HG03558 (cell line): Measurements from ENCODE around the gene ZBTB47.

Experiments used
- ATAC-seq: cut with Tn5 transposase; IDR thresholded peaks from one replicate; pipeline ENCODE4 v1.9.1; 2021; ENCODE audit warnings: moderate number of reproducible peaks; ENCODE audit not compliant: unreplicated experiment; ENCODE audit errors: extremely low read depth

The ZBTB47 gene

GRCh38 chr3:42653560-42654330 lies at the start of gene ZBTB47:
ZBTB47 (plus strand) TSS chr3:42653697; CDS start chr3:42658356, 4,659 bp downstream.
- ATAC-seq = no peak

DNA sequence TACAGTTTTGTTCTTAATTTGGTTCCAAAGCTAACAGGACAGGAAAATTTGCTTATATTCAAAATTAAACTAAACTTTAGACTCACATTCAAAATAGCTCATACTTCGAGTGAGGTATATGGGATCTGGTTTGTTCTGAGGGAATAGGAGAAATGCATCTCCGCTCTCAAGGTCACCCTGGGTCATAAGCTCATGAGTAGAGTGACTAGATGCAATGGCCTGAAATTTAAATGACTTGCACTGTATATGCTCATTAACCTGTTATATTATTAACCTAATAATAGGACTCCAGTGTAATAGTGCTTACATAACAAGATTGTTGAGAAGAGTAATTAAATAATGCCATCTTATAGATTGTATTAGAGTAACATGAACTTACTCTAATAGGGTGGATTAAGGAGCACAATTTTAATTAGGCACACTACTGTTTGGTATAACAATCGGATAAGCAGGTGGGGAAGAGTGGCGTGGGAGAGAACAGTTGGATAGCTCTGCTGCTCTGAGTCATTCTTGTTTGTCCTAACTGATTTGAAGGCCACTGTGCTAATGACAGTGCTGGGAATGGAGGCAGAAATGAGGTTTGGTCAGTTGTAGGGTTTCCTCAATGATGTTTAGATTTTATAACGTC lies 47.8 kb upstream of the ZBTB47 start:
- ATAC-seq = no peak

- no peak for ATAC-seq
These were observed 44.9 kb upstream of the ZBTB47 start for GRCh38 chr3:42608581-42608980.

DNA sequence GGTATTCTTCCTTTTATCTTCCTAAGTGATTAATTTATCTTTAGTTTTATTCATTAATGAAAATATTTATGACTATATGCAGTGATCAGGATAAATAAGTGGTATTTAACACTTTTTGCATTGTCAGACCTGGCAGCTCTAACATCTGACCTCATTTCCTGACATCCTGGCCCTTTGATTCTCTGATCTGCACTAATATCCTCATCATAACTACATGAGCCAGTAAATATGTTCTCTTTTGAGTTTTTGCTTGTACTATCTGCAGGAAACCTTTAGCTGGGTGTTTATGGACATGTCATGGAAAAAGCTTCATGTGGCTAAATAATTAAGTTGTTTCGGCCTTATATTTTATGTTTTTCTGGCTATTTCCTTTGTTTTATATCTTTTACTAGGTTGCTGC lies 42.5 kb upstream of the ZBTB47 start:
- no peak for ATAC-seq

- ATAC-seq = no peak
These were observed 41.3 kb upstream of the ZBTB47 start for GRCh38 chr3:42612217-42612616.

DNA sequence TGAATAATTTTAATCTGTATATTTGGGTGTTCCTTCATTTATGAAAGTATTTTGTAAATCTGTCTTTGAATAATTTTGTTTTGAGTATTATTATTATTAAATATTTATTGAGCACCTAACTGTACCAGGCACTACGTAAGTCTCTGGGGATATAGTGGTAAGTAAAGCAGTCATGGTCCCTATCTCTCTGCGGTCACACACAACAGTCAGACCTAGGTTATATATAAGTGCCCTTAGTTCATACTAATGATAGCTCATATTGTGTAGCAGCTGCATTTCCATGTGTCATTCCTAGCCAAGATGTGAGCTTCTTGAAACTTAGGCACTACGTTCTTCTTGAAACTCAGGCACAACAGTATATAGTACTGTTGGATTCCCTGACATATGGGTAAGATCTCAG lies 40.6 kb upstream of the ZBTB47 start:
- no peak for ATAC-seq

- ATAC-seq = no peak
These were observed 40.0 kb upstream of the ZBTB47 start for GRCh38 chr3:42613462-42613861.

DNA sequence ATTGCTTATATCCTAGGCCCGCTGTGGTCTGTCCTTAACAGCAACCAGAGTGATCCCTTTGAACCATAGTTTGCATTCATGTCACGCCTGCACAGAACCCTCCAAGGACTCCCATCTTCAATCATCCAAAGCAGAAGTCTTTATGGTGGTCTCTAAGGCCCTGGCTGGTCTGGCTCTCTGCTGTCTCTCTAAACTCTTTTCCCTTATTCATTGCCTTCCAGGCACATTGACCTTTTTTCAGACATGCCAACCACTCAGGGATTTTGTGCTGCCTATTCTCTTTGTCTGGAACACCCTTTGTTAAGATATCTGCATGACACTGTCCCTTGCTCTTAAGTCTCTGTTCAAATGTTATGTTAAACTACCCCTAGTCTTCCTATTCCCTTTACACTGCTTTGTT lies 21.9 kb upstream of the ZBTB47 start:
- no peak for ATAC-seq

- no peak for ATAC-seq
These were observed 21.4 kb upstream of the ZBTB47 start for GRCh38 chr3:42632146-42632545.

DNA sequence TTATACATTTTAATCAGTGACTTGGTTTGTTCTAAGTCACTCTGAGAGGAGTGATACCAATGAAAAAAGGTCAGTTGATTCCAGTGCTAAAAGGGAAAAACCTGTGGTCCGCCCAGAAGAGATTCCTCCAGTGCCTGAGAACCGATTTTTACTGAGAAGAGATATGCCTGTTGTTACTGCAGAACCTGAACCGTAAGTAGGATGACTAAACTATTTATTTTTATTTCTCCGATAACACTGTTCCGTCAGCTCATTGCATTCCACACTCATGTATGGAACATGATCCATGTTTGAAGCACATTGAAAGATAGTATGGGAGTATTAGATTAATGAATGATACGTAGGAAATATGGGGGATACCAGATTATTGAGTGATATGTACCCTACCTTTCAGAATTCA lies 20.0 kb upstream of the ZBTB47 start:
- ATAC-seq = no peak

DNA sequence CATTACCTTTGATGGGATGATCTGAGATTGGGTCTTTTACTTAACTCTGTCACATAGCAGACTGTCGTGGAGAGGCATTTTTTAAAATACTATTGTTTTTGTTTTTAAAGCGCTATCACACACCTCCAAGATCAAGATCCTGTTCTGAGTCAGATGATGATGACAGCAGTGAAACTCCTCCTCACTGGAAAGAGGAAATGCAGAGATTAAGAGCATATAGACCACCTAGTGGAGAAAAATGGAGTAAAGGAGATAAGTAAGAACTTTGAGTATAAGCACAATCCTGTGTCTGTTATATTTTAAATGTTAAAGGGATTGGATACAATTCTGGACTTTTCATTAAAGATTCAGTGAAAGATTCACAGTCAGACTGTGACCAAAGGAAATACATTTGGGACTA lies 18.4 kb upstream of the ZBTB47 start:
- ATAC-seq = no peak

- ATAC-seq = no peak
These were observed 16.5 kb upstream of the ZBTB47 start for GRCh38 chr3:42637001-42637400.

DNA sequence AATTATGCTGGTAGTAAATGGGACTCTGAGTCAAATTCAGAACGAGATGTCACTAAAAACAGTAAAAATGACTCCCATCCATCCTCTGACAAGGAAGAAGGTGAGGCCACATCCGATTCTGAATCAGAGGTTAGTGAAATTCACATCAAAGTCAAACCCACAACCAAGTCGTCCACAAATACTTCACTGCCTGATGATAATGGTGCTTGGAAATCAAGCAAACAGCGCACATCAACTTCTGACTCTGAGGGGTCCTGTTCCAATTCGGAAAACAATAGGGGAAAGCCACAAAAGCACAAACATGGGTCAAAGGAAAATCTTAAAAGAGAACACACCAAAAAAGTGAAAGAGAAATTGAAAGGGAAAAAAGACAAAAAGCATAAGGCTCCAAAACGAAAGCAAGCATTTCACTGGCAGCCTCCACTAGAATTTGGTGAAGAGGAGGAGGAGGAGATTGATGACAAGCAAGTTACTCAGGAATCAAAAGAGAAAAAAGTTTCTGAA lies 15.1 kb upstream of the ZBTB47 start:
- ATAC-seq = no peak

DNA sequence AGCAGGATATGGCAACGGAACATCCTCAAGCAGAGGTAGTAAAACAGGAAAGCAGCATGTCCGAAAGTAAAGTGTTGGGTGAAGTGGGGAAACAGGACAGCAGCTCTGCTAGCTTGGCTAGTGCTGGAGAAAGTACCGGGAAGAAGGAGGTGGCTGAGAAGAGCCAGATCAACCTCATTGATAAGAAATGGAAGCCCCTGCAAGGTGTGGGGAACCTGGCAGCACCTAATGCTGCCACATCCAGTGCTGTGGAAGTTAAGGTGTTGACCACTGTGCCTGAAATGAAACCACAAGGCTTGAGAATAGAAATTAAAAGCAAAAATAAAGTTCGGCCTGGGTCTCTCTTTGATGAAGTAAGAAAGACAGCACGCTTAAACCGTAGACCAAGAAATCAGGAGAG lies 14.3 kb upstream of the ZBTB47 start:
- no peak for ATAC-seq

GRCh38 chr3:42640129-42640528 lies 13.4 kb upstream of the ZBTB47 start:
- no peak for ATAC-seq

GRCh38 chr3:42640771-42641370 lies 12.6 kb upstream of the ZBTB47 start:
- ATAC-seq = no peak

DNA sequence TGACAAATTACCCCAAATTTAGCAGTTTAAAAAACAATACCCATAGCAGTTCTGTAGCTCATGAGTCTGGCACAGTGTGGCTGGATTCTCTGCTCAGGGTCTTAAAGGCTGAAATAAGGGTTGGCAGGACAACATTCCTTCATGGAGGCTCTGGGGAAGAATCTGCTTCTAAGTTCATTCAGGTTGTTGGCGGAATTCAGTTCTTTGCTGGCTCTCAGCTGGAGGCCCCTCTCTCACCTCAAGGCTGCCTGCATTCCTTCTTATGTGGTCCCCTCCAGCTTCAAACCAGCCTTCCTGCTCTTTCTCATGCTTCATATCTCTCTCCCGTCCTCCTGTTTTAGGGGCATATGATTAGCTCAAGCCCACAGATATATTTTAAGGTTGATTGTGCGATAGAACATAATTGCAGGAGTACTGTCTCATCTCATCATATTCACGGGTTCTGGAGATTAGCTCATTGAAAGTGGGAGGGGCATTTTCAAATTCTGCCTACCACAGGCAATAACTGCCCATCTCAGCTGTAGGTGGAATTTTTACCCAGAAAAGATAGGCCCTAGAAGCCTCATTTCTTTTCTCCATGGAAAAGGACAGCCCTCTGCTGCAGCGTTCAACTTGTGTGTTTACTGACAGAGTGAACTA lies 5.6 kb upstream of the ZBTB47 start:
- ATAC-seq = no peak

DNA sequence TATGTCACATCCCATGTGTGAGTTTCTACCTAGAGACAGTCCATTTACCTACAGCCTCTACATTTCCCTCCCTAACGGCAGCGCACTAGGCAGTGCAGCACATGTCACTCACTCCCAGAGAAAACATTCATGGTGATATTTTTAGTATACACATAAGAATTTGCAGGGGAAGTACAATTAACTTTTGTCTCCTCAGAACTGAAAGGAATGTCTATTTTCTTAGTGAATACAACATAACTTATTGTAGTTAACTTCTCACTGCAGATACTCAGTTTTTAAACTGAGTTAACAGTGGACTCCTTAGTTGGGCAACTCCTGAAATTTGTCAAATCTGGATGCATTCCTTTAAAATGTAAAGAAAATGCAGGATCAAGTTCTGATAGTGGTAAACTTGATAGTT lies 4.5 kb upstream of the ZBTB47 start:
- ATAC-seq = no peak

DNA sequence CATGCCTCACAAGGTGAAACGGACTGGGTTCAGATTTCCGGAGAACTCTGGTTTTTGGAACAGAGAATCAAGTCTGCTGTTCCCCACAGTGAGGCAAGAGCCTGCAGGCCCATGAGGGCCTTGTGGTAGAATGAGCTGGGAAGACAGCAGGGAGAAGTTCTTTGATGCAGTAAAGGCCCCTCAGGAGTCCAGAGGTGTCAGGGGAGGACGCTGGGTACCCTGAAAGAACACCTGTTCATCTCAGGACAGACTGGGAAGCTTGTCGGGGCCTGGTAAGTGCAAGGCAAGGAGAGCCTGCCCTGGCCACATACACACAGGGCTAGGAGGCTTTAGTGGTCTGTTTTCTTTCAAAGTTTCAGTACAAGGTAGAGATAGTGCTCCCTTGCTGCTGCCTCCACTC lies 3.7 kb upstream of the ZBTB47 start:
- ATAC-seq = no peak

GRCh38 chr3:42651248-42652091 lies 2.0 kb upstream of the ZBTB47 start:
- ATAC-seq = no peak
